ENCODE results near the gene THADA. TPM values are rescaled to one million over a fixed set of nuclear protein-coding genes. Genes with fewer than 3 reads are reported as not detected.

THADA gene
- total and polyA plus RNA-seq, 8 donors, result 32.9 to 42.7 (median 37.2) TPM

DNA sequence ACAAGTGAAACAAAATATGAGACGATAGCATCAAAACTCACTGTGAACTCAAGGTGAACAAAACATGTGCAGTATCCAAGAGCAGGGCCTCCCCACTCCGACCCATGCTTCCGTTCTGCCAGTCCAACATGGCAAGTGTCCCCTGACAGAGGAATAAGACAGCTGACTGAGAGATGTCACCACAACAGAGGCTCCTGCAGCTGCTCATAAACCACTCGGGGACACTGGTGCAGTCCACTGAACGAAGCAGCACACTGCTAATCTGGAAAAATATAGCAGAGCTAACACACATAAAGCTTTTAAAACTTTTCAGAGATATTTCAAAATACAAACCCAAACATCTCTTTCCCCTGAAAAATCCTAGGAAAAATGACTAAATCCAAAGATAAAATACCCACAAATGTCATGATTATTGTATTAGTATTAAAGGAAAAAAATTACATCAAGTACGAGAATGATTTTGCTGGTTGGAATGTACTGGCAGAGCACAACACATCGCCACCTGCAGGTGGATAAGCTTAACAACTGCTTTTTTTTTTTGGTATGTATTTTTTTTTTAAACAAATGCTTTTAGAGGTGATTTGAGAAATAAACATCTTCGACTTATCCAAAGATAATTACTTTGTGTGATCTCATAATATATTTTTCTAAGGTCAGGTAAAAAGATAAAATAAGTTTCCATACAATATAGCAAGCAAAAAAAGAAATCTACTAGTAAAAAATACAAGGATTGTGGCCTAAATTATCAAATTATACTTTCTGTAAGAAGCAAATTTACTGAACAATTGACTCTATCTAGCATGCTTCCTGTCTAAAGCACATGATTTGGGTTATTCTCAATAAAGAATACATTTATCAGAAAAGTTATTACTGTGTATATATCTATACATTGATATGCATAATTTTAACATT is 18.6 kb downstream of the THADA start:
- intact Hi-C loops (cut with DNase I), result no loop called here
- TF ChIP-seq CTCF (IDR thresholded peaks at IDR 0.05), result peak; percentile 33 to 69
- Histone ChIP-seq H3K27me3 (no peaks in the 10 kb centered on the region), H3K36me3 (peaks cover 0 to 88% of the 10 kb centered on the region in 2 donors), H3K27ac (no peak overlapping the region), H3K4me1 (no peaks in the 10 kb centered on the region), H3K4me3 (no peak overlapping the region), H3K9me3 (no peaks in the 10 kb centered on the region)
- ATAC-seq (peak; percentile 84), DNase-seq (peak in 2 of 4 donors; percentile 41 to 70)

DNA sequence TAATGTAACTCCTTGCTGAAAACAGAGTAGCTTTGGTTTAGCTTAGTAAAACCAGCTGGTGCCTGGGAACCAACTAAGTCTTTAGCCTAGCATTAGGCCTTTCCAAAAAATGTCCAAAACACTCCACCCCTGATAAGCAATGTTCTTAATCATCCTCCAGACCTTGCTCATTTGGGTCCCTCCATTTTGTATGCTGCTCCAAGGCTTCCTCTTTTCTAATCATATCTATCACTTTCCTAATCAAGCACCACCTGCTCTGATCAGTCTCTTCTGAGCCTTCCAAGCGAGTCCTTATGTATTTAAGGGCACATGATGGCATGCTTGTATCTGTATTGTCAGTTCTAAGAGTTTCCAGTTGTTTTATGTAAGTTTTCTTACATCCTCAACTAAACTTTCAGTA is 23.6 kb downstream of the THADA start:
- Histone ChIP-seq H3K27ac (no peak overlapping the region), H3K4me3 (no peak overlapping the region), H3K9me3 (no peaks in the 10 kb centered on the region), H3K4me1 (no peaks in the 10 kb centered on the region), H3K27me3 (no peaks in the 10 kb centered on the region), H3K36me3 (peaks cover 0 to 90% of the 10 kb centered on the region in 2 donors)
- DNase-seq, result no peak
- intact Hi-C loops (cut with DNase I), result no loop called here
- TF ChIP-seq CTCF (IDR thresholded peaks at IDR 0.05), result no peak
- no peak for ATAC-seq

DNA sequence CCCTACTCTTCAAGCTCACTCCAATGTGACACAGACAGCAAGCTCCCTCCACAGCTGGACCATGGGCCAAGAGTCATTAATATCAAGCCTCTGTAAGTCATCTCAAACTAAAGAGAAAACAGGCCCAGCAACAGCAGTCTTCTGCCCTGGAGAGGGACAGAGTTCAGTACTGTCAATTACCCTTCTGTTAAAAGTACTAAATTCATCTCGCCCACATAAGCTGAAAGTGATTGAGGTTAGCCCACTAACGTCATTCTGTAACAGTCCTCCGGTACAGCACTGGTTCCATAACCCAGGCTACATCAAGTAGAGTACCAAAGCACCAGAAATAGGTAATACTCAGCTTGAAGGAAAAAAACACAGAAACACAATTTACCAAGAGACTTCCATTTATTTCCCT is 25.9 kb downstream of the THADA start:
- intact Hi-C loops (cut with DNase I), result no loop called here
- ATAC-seq, result no peak
- H3K9me3 ChIP-seq, result no peaks in the 10 kb centered on the region
- no peak for DNase-seq
- H3K36me3 ChIP-seq, result peaks cover 0 to 89% of the 10 kb centered on the region in 2 donors
- H3K27me3 ChIP-seq, result no peaks in the 10 kb centered on the region
- no peak overlapping the region for H3K4me3 ChIP-seq
- H3K27ac ChIP-seq, result no peak overlapping the region
- no peak for TF ChIP-seq CTCF (IDR thresholded peaks at IDR 0.05)
- no peaks in the 10 kb centered on the region for H3K4me1 ChIP-seq

DNA sequence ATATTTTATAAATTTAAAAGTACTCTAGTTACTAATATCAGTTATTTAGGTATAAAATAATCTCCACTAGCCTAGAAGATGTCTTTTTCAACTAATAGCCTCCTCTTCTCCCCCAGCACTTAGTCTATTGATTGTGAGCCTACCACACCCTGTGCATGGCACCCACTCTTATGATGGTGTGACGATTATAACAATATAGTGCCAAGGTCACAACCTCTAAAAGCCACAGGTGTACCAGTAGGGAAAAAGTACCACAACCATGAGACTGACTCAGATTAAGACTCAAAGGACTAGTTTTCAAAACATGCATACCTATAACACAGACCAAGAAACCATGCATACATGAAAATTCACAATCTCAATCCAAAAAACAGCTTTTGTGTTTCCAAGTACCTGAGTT is 27.6 kb downstream of the THADA start:
- H3K4me3 ChIP-seq, result no peak overlapping the region
- TF ChIP-seq CTCF (IDR thresholded peaks at IDR 0.05), result no peak
- intact Hi-C loops (cut with DNase I), result no loop called here
- H3K9me3 ChIP-seq, result no peaks in the 10 kb centered on the region
- DNase-seq, result no peak
- H3K4me1 ChIP-seq, result no peaks in the 10 kb centered on the region
- H3K36me3 ChIP-seq, result peaks cover 0 to 89% of the 10 kb centered on the region in 2 donors
- ATAC-seq, result no peak
- no peak overlapping the region for H3K27ac ChIP-seq
- H3K27me3 ChIP-seq, result no peaks in the 10 kb centered on the region

- Histone ChIP-seq H3K27ac (no peak overlapping the region), H3K27me3 (no peaks in the 10 kb centered on the region), H3K9me3 (no peaks in the 10 kb centered on the region), H3K36me3 (peaks cover 0 to 82% of the 10 kb centered on the region in 2 donors), H3K4me3 (no peak overlapping the region), H3K4me1 (no peaks in the 10 kb centered on the region)
- DNase-seq (no peak), ATAC-seq (no peak)
- TF ChIP-seq CTCF (IDR thresholded peaks at IDR 0.05), result no peak
- intact Hi-C loops (cut with DNase I), result no loop called here
Observed at GRCh38 chr2:43566461-43566729, 29.4 kb downstream of the THADA start.
